WERI-Rb-1 (cell line): ENCODE data around the gene SMARCA4.

Source experiments
- DNase-seq: peaks from one replicate; pipeline ENCODE4 v3.0.0-alpha.2; 2020
- H3K27ac ChIP-seq: fragments of 250-450 bp; sonication (Bioruptor Pico); 2 replicates; pipeline ENCODE4 v1.5.1; 2020; ENCODE audit warnings: mild to moderate bottlenecking, moderate library complexity
- H3K27me3 ChIP-seq: fragments of 250-450 bp; sonication (Bioruptor Pico); 2 replicates; pipeline ENCODE4 v1.5.1; 2021; ENCODE audit warnings: mild to moderate bottlenecking, low read depth, moderate library complexity; ENCODE audit not compliant: insufficient read depth, severe bottlenecking
- H3K36me3 ChIP-seq: fragments of 250-450 bp; sonication (Bioruptor Pico); 2 replicates; pipeline ENCODE4 v1.5.1; 2020; ENCODE audit warnings: mild to moderate bottlenecking, moderate library complexity
- H3K4me3 ChIP-seq: 2 replicates; pipeline ENCODE4 v1.5.1; 2011; ENCODE audit warnings: low read depth, mild to moderate bottlenecking, control low read depth, low read length
- H3K9me3 ChIP-seq: fragments of 250-450 bp; sonication (Bioruptor Pico); 2 replicates; pipeline ENCODE4 v1.5.1; 2021; ENCODE audit warnings: mild to moderate bottlenecking, moderate library complexity; ENCODE audit not compliant: severe bottlenecking
- CTCF ChIP-seq: IDR thresholded peaks from 2 replicates; pipeline ENCODE4 v1.5.1; 2011; ENCODE audit warnings: low read depth, mild to moderate bottlenecking, control low read depth, inconsistent platforms, low read length

SMARCA4 gene

GRCh38 chr19:11025997-11026396, 65.2 kb downstream of the SMARCA4 start:
- no peaks in the 10 kb centered on the region for H3K9me3 ChIP-seq
- no peak for TF ChIP-seq CTCF
- H3K27ac ChIP-seq = no peak overlapping the region
- DNase-seq = no peak
- H3K4me3 ChIP-seq = no peak overlapping the region
- peaks cover 94% of the 10 kb centered on the region for H3K36me3 ChIP-seq
- H3K27me3 ChIP-seq = no peaks in the 10 kb centered on the region

- DNase-seq = no peak
- Histone ChIP-seq H3K27me3 (no peaks in the 10 kb centered on the region), H3K36me3 (peaks cover 94% of the 10 kb centered on the region), H3K4me3 (no peak overlapping the region), H3K9me3 (no peaks in the 10 kb centered on the region), H3K27ac (no peak overlapping the region)
- TF ChIP-seq CTCF = no peak
Observed at GRCh38 chr19:11027381-11027780, 66.6 kb downstream of the SMARCA4 start.

GRCh38 chr19:11028146-11028545, 67.3 kb downstream of the SMARCA4 start:
- DNase-seq = no peak
- TF ChIP-seq CTCF = no peak
- Histone ChIP-seq H3K27me3 (no peaks in the 10 kb centered on the region), H3K9me3 (no peaks in the 10 kb centered on the region), H3K4me3 (no peak overlapping the region), H3K27ac (no peak overlapping the region), H3K36me3 (peaks cover 91% of the 10 kb centered on the region)

- Histone ChIP-seq H3K4me3 (no peak overlapping the region), H3K36me3 (peaks cover 95% of the 10 kb centered on the region), H3K27me3 (no peaks in the 10 kb centered on the region), H3K9me3 (no peaks in the 10 kb centered on the region), H3K27ac (no peak overlapping the region)
- DNase-seq = no peak
- TF ChIP-seq CTCF = no peak
Observed at GRCh38 chr19:11031421-11032070, 70.7 kb downstream of the SMARCA4 start.

GRCh38 chr19:11033251-11033650, 72.4 kb downstream of the SMARCA4 start:
- Histone ChIP-seq H3K9me3 (no peaks in the 10 kb centered on the region), H3K27ac (no peak overlapping the region), H3K36me3 (peaks cover 95% of the 10 kb centered on the region), H3K27me3 (no peaks in the 10 kb centered on the region), H3K4me3 (no peak overlapping the region)
- no peak for DNase-seq
- no peak for TF ChIP-seq CTCF

GRCh38 chr19:11033763-11034162, 72.9 kb downstream of the SMARCA4 start:
- Histone ChIP-seq H3K27me3 (no peaks in the 10 kb centered on the region), H3K4me3 (no peak overlapping the region), H3K27ac (no peak overlapping the region), H3K36me3 (peaks cover 95% of the 10 kb centered on the region), H3K9me3 (no peaks in the 10 kb centered on the region)
- DNase-seq = no peak
- TF ChIP-seq CTCF = no peak
